Measurements from ENCODE around the gene QSOX2. TPM values are rescaled to one million over a fixed set of nuclear protein-coding genes. Genes with fewer than 3 reads are reported as not detected.

QSOX2 gene
- total RNA-seq, 1 experiment from 2014 or later, result 9.9 TPM

DNA sequence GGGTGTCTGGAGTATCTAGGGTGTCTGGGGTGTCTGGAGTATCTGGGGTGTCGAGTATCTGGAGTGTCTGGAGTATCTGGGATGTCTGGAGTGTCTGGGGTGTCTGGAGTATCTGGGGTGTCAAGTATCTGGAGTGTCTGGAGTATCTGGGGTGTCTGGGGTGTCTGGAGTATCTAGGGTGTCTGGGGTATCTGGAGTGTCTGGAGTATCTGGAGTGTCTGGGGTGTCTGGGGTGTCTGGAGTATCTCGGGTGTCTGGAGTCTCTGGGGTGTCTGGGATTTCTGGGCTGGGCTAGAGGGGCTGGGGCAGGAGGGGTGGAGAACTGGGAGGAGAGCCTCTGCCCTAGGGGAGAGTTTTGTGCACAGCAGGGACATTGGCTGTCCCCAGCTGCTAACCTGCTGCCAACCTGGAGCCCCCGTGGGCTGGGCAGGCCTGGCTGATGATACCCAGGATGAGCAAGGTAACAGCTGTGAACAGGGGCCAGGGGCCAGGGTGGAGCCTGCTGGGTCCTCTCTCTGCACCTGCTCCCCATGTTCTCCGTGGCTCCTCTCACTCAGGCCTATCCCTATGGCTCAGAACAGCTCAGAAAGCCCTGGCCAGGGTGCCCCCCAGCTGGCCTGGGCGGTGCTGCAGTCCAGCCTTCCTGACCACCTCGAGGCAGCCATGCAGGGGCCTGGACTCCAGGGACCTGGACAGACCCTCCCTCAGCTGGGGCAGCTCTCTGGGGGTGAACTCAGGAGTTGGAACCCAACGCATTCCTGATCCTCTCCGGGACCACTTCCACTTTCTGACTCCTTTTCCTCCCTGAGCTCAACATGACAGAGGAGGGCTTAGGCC is 70.6 kb downstream of the QSOX2 start:
- H3K36me3 ChIP-seq (ENCODE audit: low read depth, low read length), result no peaks in the 10 kb centered on the region
- intact Hi-C loops (cut with micrococcal nuclease), result no loop called here
- no peak overlapping the region for H3K27ac ChIP-seq (ENCODE audit: low read length)
- no peaks in the 10 kb centered on the region for H3F3A ChIP-seq (ENCODE audit: low read length, unreplicated experiment)
- no peak overlapping the region for H2AFZ ChIP-seq (ENCODE audit: low read length)
- H3K79me2 ChIP-seq (ENCODE audit: low read length), result no peaks in the 10 kb centered on the region
- no peaks in the 10 kb centered on the region for H3K4me1 ChIP-seq (ENCODE audit: insufficient read depth, low read length)
- CTCF ChIA-PET, result no interaction called here
- H3K4me2 ChIP-seq (ENCODE audit: low read length), result no peak overlapping the region
- DNase-seq (no peak), ATAC-seq (no peak)
- H3K27me3 ChIP-seq (ENCODE audit: low read length), result no peaks in the 10 kb centered on the region
- H3K9ac ChIP-seq (ENCODE audit: low read length), result no peak overlapping the region
- no peaks in the 10 kb centered on the region for H3K9me3 ChIP-seq (ENCODE audit: low read length)
- TF ChIP-seq CTCF (conservative IDR thresholded peaks at IDR 0.05; ENCODE audit: low read depth, low read length), result no peak
- no peak for TF ChIP-seq EZH2phosphoT487 (IDR thresholded peaks at IDR 0.05; ENCODE audit: borderline replicate concordance, low read length)
- TF ChIP-seq EZH2 (IDR thresholded peaks at IDR 0.05; ENCODE audit: low read length, unreplicated experiment), result no peak
- no peaks in the 10 kb centered on the region for H3K9me2 ChIP-seq (replicated peaks; ENCODE audit: low read length)
- POLR2A ChIA-PET (ENCODE audit: unreplicated experiment), result no interaction called here
- BruUV-seq (replicated peaks), result no TSS peak
- no peaks in the 10 kb centered on the region for H4K20me1 ChIP-seq (ENCODE audit: low read length)
- no peak overlapping the region for H3K4me3 ChIP-seq (ENCODE audit: low read length)

- Histone ChIP-seq H3K27me3 (ENCODE audit: low read length) (peaks cover 8% of the 10 kb centered on the region), H3K4me2 (ENCODE audit: low read length) (no peak overlapping the region), H3K9me3 (ENCODE audit: low read length) (no peaks in the 10 kb centered on the region), H3K4me1 (ENCODE audit: insufficient read depth, low read length) (no peaks in the 10 kb centered on the region), H2AFZ (ENCODE audit: low read length) (no peak overlapping the region), H4K20me1 (ENCODE audit: low read length) (no peaks in the 10 kb centered on the region), H3F3A (ENCODE audit: low read length, unreplicated experiment) (no peaks in the 10 kb centered on the region), H3K4me3 (ENCODE audit: low read length) (no peak overlapping the region), H3K79me2 (ENCODE audit: low read length) (no peaks in the 10 kb centered on the region), H3K9ac (ENCODE audit: low read length) (no peak overlapping the region), H3K36me3 (ENCODE audit: low read depth, low read length) (no peaks in the 10 kb centered on the region), H3K27ac (ENCODE audit: low read length) (no peak overlapping the region), H3K9me2 (replicated peaks; ENCODE audit: low read length) (no peaks in the 10 kb centered on the region)
- ATAC-seq (no peak), DNase-seq (no peak)
- no TSS peak for BruUV-seq (replicated peaks)
- POLR2A ChIA-PET (ENCODE audit: unreplicated experiment), result no interaction called here
- CTCF ChIA-PET, result no interaction called here
- intact Hi-C loops (cut with micrococcal nuclease), result no loop called here
- TF ChIP-seq CTCF (conservative IDR thresholded peaks at IDR 0.05; ENCODE audit: low read depth, low read length), result no peak
- no peak for TF ChIP-seq EZH2 (IDR thresholded peaks at IDR 0.05; ENCODE audit: low read length, unreplicated experiment)
- TF ChIP-seq EZH2phosphoT487 (IDR thresholded peaks at IDR 0.05; ENCODE audit: borderline replicate concordance, low read length), result no peak
Observed at GRCh38 chr9:136173648-136174290, 71.8 kb downstream of the QSOX2 start.

All from PC-3 (cell line).